Stimulated activated CD4-positive, alpha-beta T cell treated with anti-CD3 and anti-CD28 coated beads, Interleukin-4, amount 100 ng/mL, for 24 hours (primary cell): ENCODE results near the gene TMEM167A.

Experiments
- DNase-seq: peaks from one replicate; pipeline ENCODE4 v3.0.0-alpha.2; 2020

Gene TMEM167A

DNA sequence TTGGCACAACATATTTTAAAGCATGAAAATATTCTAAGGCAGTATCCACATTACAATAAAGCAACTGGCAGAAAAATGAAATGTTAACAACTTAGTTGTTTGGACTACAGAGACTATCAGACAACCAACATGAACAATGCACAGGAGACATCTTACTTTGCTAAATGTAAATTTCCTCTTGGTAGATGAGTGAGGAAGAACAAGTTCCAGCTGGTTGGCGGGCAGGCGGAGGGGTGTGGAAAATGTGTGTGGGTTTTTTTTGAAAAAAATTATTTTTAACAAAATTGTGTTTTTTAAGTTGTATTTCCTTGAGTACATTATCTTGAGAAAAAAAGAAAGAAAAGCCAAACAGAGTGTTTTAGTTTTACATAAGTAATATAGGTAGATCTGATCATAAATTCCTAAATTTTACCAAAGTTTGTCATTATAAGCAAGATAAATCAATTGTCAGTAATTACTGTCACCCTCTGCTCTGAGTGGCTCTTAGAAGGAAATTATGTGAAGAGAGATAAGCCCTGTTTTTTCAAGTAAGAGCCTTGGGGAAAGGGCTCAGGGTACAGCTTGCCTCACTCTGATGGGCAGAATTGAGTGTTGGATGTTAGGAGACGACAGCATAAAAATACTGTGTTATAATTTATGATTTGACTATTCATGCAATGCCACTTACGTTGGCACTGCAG lies 42.5 kb downstream of the TMEM167A start:
- no peak for DNase-seq

DNA sequence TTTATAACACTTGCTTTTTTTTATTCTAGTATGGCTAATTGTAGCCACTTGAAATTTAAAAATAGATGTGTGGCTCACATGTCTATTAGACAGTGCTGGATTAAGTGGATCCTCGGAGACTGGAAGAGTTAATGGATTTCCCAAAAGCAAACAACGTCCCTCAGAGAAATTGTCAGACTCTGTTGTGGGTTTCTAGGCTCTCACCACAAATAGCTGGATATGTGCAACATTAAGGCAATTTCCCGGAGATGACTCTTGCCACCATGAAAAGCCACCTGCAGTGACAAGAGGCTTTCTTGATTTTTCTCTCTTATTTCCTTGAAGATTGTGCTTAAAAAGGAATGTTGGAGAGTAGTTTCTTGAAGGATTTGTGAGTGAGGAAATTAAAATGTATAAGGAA lies 43.2 kb downstream of the TMEM167A start:
- DNase-seq: no peak

DNA sequence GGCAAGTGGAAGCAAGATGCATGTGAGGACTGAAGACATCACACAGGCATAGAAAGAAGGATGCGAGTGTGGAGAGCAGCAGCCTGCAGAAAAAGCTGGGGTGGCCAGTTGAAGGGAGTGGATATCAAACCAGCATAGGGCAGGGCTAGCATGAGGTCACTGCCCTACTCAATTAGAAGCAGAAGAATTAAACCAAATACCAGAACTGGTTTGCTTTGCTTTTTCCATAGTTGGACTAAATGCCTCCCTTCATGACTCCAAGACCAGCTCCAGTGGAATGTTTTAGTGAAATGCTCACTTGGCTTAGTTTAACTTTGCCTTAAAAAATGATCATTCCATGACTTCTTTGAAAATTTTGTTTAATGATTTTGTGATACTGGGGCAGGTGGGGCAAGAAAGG lies 45.8 kb downstream of the TMEM167A start:
- DNase-seq: no peak

DNA sequence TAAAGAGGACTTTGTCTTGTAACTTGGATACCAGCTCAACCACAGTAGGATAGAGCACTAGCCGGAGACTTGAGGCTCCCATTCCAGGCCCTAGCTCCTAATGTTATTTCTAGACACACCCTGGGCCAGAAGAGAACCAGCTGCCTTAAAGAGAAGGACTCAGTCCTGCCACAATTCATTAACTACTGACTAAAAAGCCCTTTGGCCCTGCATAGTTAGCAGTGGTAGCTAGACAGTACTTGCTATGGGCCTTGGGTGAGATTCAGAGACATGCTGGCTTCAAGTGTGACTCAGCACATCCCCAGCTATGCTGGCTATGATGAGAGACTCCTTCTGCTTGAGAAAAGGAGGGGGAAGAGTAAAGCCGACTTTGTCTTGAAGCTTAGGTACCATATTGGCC lies 47.3 kb downstream of the TMEM167A start:
- no peak for DNase-seq

DNA sequence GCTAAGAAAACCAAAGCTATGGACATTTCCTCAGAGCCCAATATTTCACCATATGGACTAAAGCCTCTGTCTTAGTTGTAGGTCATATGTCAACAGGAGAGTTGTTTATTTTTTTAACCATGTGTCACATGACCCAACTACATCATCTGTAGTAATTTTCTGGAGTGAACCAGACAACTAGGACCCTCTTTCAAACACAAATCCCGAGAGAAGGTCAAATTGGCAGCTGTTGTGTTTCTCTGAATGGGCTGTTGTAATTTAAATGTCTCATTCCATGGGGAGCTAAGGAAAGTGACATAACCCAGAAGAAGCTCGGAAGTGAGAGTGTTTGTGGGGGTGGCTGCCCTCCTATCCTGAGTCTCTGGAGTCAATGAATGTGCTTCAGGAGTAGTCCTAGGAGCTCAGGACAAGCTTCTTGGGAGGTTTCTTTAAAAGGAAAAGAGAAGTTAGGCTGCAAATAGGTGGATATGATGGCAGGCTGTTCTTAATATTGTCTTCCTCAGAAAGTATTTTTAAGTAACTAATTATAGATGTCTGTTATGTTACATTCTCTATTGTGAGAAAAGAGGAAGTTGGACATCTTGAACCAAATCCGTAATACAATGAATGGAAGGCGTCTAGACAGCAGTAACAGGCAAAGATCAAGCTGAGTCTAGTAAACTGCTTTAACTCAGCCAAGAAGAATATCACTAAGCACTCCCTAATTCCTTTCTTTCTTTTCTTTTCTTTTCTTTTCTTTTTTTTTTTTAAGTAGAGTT lies 50.1 kb downstream of the TMEM167A start:
- no peak for DNase-seq

DNA sequence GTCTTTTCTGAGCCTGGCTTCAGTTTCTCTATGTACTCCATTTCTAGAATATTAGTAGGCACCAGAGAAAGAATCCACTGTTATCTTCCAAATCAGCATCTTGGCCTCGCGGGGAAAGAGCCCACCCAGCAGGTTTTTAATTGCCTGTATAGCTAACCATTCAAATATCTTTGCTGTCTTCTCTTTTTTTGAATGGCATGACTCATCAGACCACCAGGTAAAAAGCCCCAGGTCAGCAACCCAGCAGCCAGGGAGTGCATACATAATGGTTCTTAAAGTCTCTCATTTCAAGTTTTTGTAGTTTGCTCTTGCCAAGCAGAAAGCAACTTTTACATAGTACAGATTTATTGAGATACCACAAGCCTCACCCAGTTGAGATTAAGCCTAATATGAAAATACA lies 50.7 kb downstream of the TMEM167A start:
- no peak for DNase-seq

DNA sequence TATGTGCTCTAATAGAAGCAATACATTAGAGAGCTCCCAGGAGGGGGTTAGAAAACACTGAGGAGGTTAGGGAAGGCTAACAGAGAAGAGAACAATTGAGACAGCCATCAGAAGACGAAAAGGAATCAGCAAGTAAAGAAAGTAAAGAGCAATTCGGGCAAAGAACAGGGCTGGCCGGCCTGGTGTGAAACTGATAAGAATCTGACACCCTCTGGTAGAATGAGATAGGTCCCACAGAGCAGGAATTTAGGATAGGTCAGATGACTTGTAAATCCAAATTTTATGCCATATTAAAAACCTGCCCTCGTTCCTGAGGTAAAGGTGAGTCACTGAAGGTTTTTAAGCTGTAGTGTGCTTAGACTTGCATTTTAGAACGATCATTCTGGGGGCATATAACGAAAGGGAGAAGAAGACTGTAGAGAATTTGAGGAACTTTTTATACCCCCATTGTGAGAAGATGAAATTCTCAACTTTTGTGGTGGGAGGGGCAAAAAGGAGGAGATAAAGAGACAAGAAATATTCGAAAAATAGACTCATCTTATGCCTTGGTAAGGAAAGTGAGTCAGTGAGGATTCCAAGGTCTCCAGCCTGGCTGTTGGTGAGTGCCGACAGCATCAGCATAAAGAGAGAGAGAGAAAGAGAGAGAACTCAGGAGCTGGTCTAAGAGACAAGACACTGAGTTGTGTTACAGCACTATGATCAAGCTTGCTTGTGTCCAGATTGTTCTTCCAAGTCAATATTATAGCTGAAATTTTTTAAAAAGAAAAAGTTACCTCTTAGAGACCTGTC lies 51.3 kb downstream of the TMEM167A start:
- DNase-seq: no peak

DNA sequence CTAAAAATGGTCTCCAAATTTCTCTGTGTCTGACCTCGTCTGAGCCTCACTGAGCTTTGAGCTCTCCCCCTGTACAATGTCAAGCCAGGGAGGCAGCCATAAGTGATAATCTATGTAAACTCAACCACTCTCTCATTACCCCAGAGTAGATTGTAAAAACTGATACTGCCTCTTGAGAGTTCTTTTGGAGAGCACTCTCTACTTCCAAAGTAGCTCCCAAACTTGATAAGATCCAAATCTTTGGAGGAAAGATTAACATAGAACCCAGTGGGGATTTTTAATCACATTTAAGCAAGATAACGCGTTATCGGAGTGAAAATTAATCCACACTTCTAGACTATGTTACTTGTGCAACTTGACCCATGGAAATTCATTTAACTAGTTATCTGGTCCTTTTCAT lies 54.9 kb downstream of the TMEM167A start:
- DNase-seq: no peak

DNA sequence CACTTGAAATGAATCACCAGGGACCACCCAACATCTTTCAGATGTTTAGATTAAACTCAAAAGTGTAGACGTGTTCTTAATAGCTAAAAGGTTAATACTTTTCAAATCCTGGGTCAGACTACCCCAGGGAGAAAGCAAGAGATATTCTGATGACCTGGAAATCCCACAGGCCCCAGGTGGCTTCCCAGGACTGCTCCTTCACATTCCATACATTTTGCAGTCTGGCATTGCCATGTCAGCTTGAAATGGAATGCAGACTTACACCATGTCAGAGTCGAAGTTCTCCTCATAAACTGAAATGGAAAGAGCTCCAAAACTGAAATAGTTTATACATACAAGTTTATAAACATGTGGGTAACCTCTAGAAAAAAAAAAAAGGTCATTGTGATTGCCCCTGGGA lies 61.5 kb downstream of the TMEM167A start:
- no peak for DNase-seq

DNA sequence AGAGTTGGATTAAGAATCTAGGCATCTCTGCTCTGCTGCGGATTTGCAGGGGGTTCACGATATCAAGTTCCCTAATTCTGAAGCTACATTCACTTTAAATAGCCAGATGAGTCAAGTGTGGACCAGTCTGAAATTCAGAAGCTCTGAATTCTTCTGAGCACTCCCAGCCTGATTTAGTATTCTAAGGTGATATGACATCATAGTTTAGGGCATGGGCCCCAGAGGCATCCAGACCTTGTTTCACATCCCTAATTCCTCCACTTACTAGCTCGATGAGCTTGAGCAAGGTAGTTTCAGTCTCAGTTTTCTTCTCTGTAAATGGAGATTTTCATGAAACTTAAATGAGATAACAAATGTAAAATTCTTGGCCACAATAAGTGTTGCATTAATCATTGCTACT lies 65.2 kb downstream of the TMEM167A start:
- no peak for DNase-seq

DNA sequence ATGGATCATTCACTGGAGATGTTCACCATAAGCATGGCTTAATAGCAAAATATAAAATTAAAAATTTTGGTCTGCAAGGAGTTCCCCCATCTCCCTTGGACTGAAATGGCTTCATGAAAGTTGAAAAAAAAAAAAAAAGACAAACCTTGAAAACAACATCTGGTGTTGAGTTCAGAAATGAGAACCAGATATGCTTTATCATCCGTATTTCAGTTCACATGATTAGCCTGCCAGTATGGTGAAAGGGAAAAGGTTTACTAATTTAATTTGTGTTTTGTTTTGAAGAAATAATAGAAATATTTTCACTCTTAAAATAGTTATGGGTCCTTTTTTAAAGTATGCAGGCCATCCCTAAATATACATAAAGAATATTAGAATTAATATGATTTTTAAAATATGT lies 67.8 kb downstream of the TMEM167A start:
- no peak for DNase-seq

DNA sequence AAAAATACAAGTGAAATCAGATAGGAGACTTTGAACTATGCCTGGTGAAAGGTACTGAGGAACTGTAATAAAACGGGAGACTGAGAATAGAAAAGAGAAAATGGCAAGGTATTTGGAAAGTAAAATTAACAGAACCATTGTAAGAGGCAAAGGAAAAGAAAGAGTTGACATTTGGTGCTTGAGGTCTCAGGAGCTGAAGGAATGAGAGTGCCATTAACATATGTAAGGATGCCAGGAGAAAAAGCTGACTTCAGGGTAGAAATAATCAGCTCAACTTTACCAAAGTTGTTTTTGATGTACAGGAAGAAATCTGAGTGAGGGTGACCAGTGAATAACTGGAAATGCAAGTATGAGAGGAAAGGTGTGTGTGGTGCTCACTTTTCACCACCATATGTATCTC lies 69.4 kb downstream of the TMEM167A start:
- DNase-seq: no peak

DNA sequence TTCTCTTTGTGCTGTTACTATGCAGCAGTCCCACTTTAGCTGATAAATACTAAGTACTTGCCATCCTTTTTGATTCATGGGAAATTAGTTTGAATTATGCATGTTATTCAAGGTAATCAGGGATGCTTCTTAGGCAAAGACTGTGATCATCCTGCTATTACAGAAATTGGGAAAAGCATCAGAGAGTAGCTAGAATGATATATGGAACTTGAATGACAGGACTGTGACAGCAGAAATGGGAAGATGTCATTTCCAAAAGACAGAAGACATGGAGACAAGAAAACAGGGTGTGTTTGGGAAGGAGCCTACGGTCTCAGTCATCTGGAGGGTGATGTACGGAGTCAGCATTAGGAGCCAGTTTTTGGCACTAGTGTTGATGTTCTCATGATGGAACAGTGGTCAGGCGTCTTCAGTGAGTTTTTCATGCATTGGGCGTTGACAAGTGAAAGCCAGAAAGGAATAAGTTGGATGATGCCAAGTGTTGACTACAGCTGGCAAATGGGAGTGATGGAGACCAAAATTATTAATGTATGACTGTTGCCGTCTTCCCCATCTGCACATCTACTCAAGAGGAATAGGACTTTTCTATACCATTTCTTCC lies 70.4 kb downstream of the TMEM167A start:
- DNase-seq: no peak

DNA sequence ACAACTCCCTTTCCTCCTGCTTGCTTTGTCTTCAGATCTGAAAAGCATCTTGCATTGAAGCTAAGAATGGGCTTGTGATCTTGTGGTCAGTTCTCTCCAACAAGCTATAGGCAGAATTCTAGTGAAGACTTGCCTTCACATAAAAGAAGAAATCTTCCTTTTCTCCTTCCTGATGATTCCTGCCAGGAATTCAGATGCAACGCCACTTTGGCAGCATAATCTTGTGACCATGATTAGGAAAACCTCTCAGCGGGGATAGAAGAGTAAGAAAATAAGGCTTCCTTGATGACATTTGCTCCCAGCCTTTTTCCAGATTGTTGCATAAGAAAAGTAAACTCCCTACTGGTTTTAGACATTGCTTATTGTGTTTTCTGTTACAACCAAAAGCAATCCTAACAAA lies 73.4 kb downstream of the TMEM167A start:
- DNase-seq: no peak
